ENCODE measurements around the gene PABPC1L.

GRCh38 chr20:44963325-44964215 lies 53.7 kb downstream of the PABPC1L start:
- TF ChIP-seq CTCF (IDR thresholded peaks at IDR 0.05; ENCODE audit: insufficient read depth, low read length, poor library complexity, severe bottlenecking) (no peak), EZH2phosphoT487 (conservative IDR thresholded peaks at IDR 0.05; ENCODE audit: low read length) (no peak)
